ENCODE data around the gene OAT.
A peak's percentile ranks its signal among the peaks of the same experiment; 100 is the strongest.

OAT gene

DNA sequence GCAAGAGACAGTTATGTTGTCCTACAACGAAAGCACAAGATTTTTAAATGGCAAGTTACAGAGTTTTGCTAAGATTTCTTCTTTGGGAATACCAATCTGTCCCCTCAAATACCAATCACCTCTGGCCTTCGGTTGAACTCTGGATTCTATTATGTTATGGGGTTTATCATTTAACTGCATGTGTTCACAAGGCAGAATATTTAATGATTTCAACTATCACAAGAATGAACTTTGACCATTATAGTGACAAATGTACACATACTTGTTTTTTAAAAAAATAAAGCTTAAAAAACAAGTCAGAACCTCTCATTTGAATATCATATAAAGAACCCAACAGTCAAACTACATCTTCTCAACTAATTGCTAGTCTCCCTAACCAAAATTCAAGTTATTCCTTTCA is 11.3 kb downstream of the OAT start:
- Histone ChIP-seq H3K36me3 (replicated peaks) (peaks cover 70% of the 10 kb centered on the region), H3K27ac (no peak overlapping the region), H3K27me3 (replicated peaks) (no peaks in the 10 kb centered on the region), H3K4me3 (ENCODE audit: low read depth, low read length) (no peak overlapping the region)
- in situ Hi-C loops (cut with HindIII; ENCODE audit: low pct_ligation_motif_present, low sequenced_read_pairs): no loop called here
- DNase-seq: no peak
- TF ChIP-seq, protein P1, sequence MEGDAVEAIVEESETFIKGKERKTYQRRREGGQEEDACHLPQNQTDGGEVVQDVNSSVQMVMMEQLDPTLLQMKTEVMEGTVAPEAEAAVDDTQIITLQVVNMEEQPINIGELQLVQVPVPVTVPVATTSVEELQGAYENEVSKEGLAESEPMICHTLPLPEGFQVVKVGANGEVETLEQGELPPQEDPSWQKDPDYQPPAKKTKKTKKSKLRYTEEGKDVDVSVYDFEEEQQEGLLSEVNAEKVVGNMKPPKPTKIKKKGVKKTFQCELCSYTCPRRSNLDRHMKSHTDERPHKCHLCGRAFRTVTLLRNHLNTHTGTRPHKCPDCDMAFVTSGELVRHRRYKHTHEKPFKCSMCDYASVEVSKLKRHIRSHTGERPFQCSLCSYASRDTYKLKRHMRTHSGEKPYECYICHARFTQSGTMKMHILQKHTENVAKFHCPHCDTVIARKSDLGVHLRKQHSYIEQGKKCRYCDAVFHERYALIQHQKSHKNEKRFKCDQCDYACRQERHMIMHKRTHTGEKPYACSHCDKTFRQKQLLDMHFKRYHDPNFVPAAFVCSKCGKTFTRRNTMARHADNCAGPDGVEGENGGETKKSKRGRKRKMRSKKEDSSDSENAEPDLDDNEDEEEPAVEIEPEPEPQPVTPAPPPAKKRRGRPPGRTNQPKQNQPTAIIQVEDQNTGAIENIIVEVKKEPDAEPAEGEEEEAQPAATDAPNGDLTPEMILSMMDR (IDR thresholded peaks at IDR 0.05; ENCODE audit: low read depth, low read length, missing control alignments): no peak

DNA sequence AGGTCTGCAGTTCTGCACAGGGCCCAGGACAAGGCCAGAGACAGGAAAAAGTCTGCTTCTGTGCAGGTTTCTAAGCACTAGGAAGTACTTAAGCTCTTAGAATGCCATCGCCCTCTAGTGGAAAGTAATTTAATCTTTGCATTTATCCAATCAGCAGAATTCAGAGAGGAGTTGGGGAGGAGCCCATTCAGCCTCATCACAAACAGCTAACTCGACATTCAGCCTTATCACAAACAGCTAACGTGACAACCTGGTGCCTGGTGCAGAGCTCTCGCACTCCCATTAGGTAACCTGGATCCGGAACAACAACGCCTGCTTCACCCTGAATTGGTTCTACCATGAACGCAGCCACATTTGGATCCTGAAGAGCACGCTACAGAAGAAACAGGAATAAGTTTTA is 15.2 kb downstream of the OAT start:
- TF ChIP-seq, protein P1 (IDR thresholded peaks at IDR 0.05; ENCODE audit: low read depth, low read length, missing control alignments): peak; percentile 69
- H3K27ac ChIP-seq: no peak overlapping the region
- DNase-seq: peak; percentile 63
- H3K36me3 ChIP-seq (replicated peaks): peaks cover 81% of the 10 kb centered on the region
- no peak overlapping the region for H3K4me3 ChIP-seq (ENCODE audit: low read depth, low read length)
- H3K27me3 ChIP-seq (replicated peaks): no peaks in the 10 kb centered on the region
- in situ Hi-C loops (cut with HindIII; ENCODE audit: low pct_ligation_motif_present, low sequenced_read_pairs): no loop called here

DNA sequence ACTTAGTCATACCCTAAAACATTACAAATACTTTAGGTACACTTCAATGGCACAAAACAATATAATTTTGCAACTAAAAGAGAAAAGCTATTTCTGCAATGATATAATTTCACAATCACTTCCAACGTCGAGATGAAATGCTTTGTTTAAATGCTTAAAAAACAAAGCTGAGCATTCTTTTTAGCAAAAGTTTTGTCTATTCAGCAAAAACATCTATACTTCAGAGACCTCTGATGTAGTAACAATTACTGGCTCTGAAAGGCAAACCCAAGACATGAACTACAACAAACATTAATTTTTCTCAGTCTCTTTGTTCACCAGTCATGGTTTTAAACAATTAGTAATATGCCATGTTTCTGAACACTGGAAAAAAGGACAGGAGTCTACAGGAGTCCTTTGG is 16.4 kb downstream of the OAT start:
- Histone ChIP-seq H3K36me3 (replicated peaks) (peaks cover 81% of the 10 kb centered on the region), H3K27me3 (replicated peaks) (no peaks in the 10 kb centered on the region), H3K4me3 (ENCODE audit: low read depth, low read length) (no peak overlapping the region), H3K27ac (no peak overlapping the region)
- DNase-seq: no peak
- in situ Hi-C loops (cut with HindIII; ENCODE audit: low pct_ligation_motif_present, low sequenced_read_pairs): no loop called here
- TF ChIP-seq, protein P1 (IDR thresholded peaks at IDR 0.05; ENCODE audit: low read depth, low read length, missing control alignments): no peak

DNA sequence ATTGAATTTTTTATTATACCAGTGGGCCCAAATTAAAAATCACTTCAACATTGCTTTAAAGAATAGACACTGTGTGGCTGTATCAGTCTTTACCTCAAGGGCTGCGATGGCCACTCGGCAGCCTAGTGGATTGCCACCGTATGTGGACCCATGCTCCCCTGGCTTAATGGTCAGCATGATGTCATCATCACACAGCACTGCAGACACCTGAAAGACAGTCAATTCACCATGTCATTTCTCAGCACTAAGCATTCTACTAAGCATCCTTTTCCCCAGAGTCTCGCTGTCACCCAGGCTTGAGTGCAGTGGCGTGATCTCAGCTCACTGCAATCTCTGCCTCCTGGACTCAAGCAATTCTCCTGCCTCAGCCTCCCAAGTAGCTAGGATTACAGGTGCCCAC is 17.1 kb downstream of the OAT start:
- peaks cover 80% of the 10 kb centered on the region for H3K36me3 ChIP-seq (replicated peaks)
- H3K4me3 ChIP-seq (ENCODE audit: low read depth, low read length): no peak overlapping the region
- DNase-seq: no peak
- H3K27ac ChIP-seq: no peak overlapping the region
- in situ Hi-C loops (cut with HindIII; ENCODE audit: low pct_ligation_motif_present, low sequenced_read_pairs): no loop called here
- TF ChIP-seq, protein P1 (IDR thresholded peaks at IDR 0.05; ENCODE audit: low read depth, low read length, missing control alignments): no peak
- H3K27me3 ChIP-seq (replicated peaks): no peaks in the 10 kb centered on the region

DNA sequence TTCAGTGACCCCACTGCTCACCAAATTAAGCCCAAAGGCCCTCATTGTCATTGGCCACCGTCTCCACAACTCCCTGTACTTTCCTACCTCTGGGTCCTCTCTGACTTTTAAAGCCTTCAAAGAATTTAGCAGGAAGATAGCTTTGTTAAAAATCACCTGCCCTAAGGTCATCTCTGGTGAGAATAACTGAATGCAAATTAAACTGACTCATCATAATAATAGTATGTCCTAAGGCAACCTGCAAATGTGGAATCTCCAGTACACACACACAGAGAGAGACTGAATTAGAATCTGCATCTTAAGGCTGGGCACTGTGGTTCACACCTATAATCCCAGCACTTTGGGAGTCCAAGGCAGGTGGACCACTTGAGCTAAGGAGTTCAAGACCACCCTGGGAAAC is 24.1 kb downstream of the OAT start:
- DNase-seq: no peak
- in situ Hi-C loops (cut with HindIII; ENCODE audit: low pct_ligation_motif_present, low sequenced_read_pairs): loop anchor here (25.0 kb wide), 1 partner anchor 407 kb away; no protein-coding TSS in a partner anchor
- H3K27ac ChIP-seq: no peak overlapping the region
- no peaks in the 10 kb centered on the region for H3K27me3 ChIP-seq (replicated peaks)
- H3K4me3 ChIP-seq (ENCODE audit: low read depth, low read length): no peak overlapping the region
- peaks cover 17% of the 10 kb centered on the region for H3K36me3 ChIP-seq (replicated peaks)
- TF ChIP-seq, protein P1 (IDR thresholded peaks at IDR 0.05; ENCODE audit: low read depth, low read length, missing control alignments): no peak

DNA sequence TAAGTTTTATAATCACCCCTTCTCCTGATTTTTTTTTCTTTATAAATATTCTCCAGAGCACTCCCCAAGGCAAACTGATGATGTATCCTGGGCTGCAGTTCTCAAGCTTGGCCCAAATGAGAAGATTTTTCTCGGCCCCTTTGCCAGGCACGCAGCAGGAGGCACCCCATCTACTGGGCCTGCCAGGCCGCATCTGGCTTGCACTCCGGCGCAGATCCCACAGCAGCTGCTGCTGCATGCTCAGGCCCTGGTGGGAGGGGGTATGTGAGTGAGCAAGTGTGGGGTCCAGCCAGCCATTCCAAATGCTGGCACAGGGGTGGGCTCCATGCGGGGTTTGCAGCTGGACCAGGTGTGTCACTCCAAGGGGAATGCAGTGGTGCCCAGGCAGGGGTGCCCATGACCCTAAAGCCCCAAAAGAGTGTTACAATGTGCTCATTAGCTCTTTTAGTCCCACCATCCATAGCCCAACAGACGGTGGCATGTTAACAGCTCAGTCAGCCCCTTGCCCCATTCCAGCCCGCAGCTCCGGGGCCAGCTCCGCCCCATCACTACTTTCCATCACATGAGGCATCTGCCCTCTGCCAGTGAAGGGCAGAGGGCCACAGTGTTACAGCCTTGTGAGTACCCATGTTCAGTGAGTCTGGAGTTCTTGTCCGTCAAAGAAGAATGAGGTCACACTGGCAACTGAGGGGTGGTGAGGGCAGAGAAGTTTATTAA is 25.9 kb downstream of the OAT start:
- in situ Hi-C loops (cut with HindIII; ENCODE audit: low pct_ligation_motif_present, low sequenced_read_pairs): loop anchor here (25.0 kb wide), 1 partner anchor 405 kb away; no protein-coding TSS in a partner anchor
- TF ChIP-seq, protein P1 (IDR thresholded peaks at IDR 0.05; ENCODE audit: low read depth, low read length, missing control alignments): no peak
- H3K27me3 ChIP-seq (replicated peaks): no peaks in the 10 kb centered on the region
- peaks cover 9% of the 10 kb centered on the region for H3K36me3 ChIP-seq (replicated peaks)
- no peak for DNase-seq
- H3K4me3 ChIP-seq (ENCODE audit: low read depth, low read length): no peak overlapping the region
- no peak overlapping the region for H3K27ac ChIP-seq

All from brain microvascular endothelial cell (primary cell).